ENCODE data around the gene SHLD2.
"Not testable (repeated sequence)": the region's sequence is repeated elsewhere in the genome, so short reads cannot be mapped to it uniquely, and the experiment has no call there.

GRCh38 chr10:87228247-87228646 is 133.2 kb downstream of the SHLD2 start:
- not testable (repeated sequence) for TF ChIP-seq CTCF (conservative IDR thresholded peaks at IDR 0.05); EZH2 (IDR thresholded peaks at IDR 0.05; ENCODE audit: low read depth)
